Right lobe of liver (tissue), 6 donors: ENCODE results near the gene DSTYK. TPM values are rescaled to one million over a fixed set of nuclear protein-coding genes. Genes with fewer than 3 reads are reported as not detected.

Experiments
- ATAC-seq, 4 donors: fragments of 200-7000 bp; cut with Tn5 transposase; one replicate each; pipeline ENCODE4 v1.9.1; 2020; ENCODE audit warnings: mild to moderate bottlenecking in 4 of 4, moderate library complexity in 4 of 4
- DNase-seq, 3 donors: peaks; one replicate each; pipeline ENCODE4 v3.0.0-alpha.2; 2020
- H3K27ac ChIP-seq, 3 donors: fragments of 200-600 bp; one replicate each; pipeline ENCODE4 v1.8.0; 2022
- H3K27me3 ChIP-seq, 2 donors: fragments of 200-600 bp; one replicate each; pipeline ENCODE4 v1.8.0; 2022
- H3K36me3 ChIP-seq, 4 donors: fragments of 200-600 bp; sonication (generic) in 1 of 4; one replicate each; pipeline versions ENCODE4 v1.5.1 to v1.8.0; 2017 to 2022; ENCODE audit warnings: control low read depth in 1 of 4
- H3K4me1 ChIP-seq, 4 donors: fragments of 200-600 bp; sonication (generic) in 1 of 4; one replicate each; pipeline versions ENCODE4 v1.5.1 to v1.8.0; 2017 to 2022; ENCODE audit warnings: control low read depth in 1 of 4
- H3K4me3 ChIP-seq, 3 donors: fragments of 200-600 bp; one replicate each; pipeline ENCODE4 v1.8.0; 2022
- H3K9me3 ChIP-seq, 4 donors: fragments of 200-600 bp; sonication (generic) in 1 of 4; one replicate each; pipeline versions ENCODE4 v1.5.1 to v1.8.0; 2017 to 2022; ENCODE audit warnings: control low read depth in 1 of 4
- CTCF ChIP-seq, 4 donors: fragments of 200-600 bp in 3 of 4; fragments of 450-650 bp in 1 of 4; IDR thresholded peaks; one replicate each; pipeline versions ENCODE4 v1.5.1 to v1.8.0; 2016 to 2022; ENCODE audit warnings: antibody characterized with exemption in 4 of 4, mild to moderate bottlenecking in 2 of 4
- POLR2A ChIP-seq: fragments of 450-650 bp; IDR thresholded peaks from one replicate; pipeline ENCODE4 v1.6.1; 2017; ENCODE audit warnings: antibody characterized with exemption, mild to moderate bottlenecking
- WGBS: methylation state at CpG from one replicate; pipeline ENCODE4 v1.1.6; 2018; ENCODE audit warnings: low coverage, low lambda C conversion rate; ENCODE audit not compliant: insufficient coverage; ENCODE audit errors: missing lambda C conversion rate; 5-methylcytosine and 5-hydroxymethylcytosine counted together
- intact Hi-C, 2 donors: fragments of 100-400 bp; cut with DNase I; formaldehyde crosslinking; loops; one replicate each; pipeline versions ENCODE4 v1.11.2 to v1.14.1; 2022
- total RNA-seq, 6 experiments: library from RNA; depleted of rRNA in 2 of 6; stranded (reverse); fragments of >200 nt in 2 of 6; fragmentation: NEBNext Ultra II Directional in 3 of 6; extraction: Animal tissue kit (Norgen Biotek cat#: 25700) in 3 of 6; gene quantifications; one replicate each; pipeline versions ENCODE4 v1.1.0 to v1.2.4, GENCODE V29; 2016 to 2023
- donor health status: DM: no; HTN: yes; CAD: no.
- donor health status: DM: no; HTN: no; CAD: no.
- donor health status: DM: no; HTN: no; CAD: no.
- donor health status: DM: no; HTN: yes; CAD: no.
- donor health status: DM: no; HTN: yes; CAD: no.

DSTYK gene
- total RNA-seq, 6 experiments from 2014 or later = 2.5 to 2.9 (median 2.6) TPM

GRCh38 chr1:205243350-205244191 lies 32.1 kb upstream of the DSTYK start:
- Histone ChIP-seq H3K27me3 (no peaks in the 10 kb centered on the region), H3K4me1 (no peaks in the 10 kb centered on the region), H3K27ac (no peak overlapping the region), H3K9me3 (no peaks in the 10 kb centered on the region), H3K4me3 (no peak overlapping the region), H3K36me3 (no peaks in the 10 kb centered on the region)
- no peak for ATAC-seq
- DNase-seq = no peak
- TF ChIP-seq POLR2A (no peak), CTCF (IDR thresholded peaks at IDR 0.05) (no peak)
- intact Hi-C loops = no loop called here
- 77% methylated on average over 8 of the region's 8 CpGs for WGBS

DNA sequence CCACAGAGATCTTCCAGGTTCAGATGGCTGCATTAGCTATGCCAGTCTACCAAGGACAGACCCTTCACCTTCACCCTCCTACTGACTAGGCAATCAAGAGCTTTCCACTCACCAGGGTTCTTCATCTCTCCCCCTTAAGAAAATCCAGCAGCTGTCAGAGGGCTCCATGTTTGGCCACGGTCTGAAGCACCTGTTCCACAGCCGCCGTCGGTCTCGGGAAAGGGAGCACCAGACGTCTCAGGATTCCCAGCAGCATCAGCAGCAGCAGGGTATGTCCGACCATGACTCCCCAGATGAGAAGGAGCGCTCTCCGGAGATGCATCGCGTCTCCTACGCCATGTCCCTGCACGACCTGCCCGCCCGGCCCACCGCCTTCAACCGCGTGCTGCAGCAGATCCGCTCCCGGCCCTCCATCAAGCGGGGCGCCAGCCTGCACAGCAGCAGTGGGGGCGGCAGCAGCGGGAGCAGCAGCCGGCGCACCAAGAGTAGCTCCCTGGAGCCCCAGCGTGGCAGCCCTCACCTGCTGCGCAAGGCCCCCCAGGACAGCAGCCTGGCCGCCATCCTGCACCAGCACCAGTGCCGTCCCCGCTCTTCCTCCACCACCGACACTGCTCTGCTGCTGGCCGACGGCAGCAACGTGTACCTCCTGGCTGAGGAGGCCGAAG lies 30.0 kb upstream of the DSTYK start:
- no peaks in the 10 kb centered on the region for H3K9me3 ChIP-seq
- H3K27me3 ChIP-seq = no peaks in the 10 kb centered on the region
- TF ChIP-seq POLR2A = no peak
- TF ChIP-seq CTCF (IDR thresholded peaks at IDR 0.05) = no peak
- 86% methylated on average over 5 of the region's 36 CpGs for WGBS
- no peaks in the 10 kb centered on the region for H3K36me3 ChIP-seq
- no peak for DNase-seq
- H3K27ac ChIP-seq = no peak overlapping the region
- intact Hi-C loops = no loop called here
- no peak for ATAC-seq
- H3K4me3 ChIP-seq = no peak overlapping the region
- H3K4me1 ChIP-seq = no peaks in the 10 kb centered on the region

- TF ChIP-seq CTCF (IDR thresholded peaks at IDR 0.05) (no peak), POLR2A (no peak)
- Histone ChIP-seq H3K4me3 (no peak overlapping the region), H3K9me3 (no peaks in the 10 kb centered on the region), H3K4me1 (no peaks in the 10 kb centered on the region), H3K36me3 (no peaks in the 10 kb centered on the region), H3K27ac (no peak overlapping the region), H3K27me3 (no peaks in the 10 kb centered on the region)
- WGBS = 64% methylated on average over 3 of the region's 3 CpGs
- ATAC-seq (no peak), DNase-seq (no peak)
- intact Hi-C loops = no loop called here
Measured at GRCh38 chr1:205240569-205240968, 29.1 kb upstream of the DSTYK start.

- peak in 1 of 3 donors; percentile 8 for DNase-seq
- intact Hi-C loops = no loop called here
- Histone ChIP-seq H3K27ac (no peak overlapping the region), H3K4me3 (no peak overlapping the region), H3K27me3 (no peaks in the 10 kb centered on the region), H3K9me3 (no peaks in the 10 kb centered on the region), H3K4me1 (no peaks in the 10 kb centered on the region), H3K36me3 (no peaks in the 10 kb centered on the region)
- TF ChIP-seq CTCF (IDR thresholded peaks at IDR 0.05) = no peak
- TF ChIP-seq POLR2A = no peak
- ATAC-seq = no peak
- WGBS = 70% methylated on average over 2 of the region's 6 CpGs
Measured at GRCh38 chr1:205240118-205240517, 28.6 kb upstream of the DSTYK start.
